Naive B cell (primary cell): Measurements from ENCODE around the gene HOPX. TPM values are rescaled to one million over a fixed set of nuclear protein-coding genes. Genes with fewer than 3 reads are reported as not detected.
A peak's percentile ranks its signal among the peaks of the same experiment; 100 is the strongest.
"Not testable (repeated sequence)": the region's sequence is repeated elsewhere in the genome, so short reads cannot be mapped to it uniquely, and the experiment has no call there.

Experiments used
- ATAC-seq, 2 donors: fragments of 150-1000 bp; cut with Tn5 transposase; 2 replicates each; pipeline ENCODE4 v1.10.0; 2021; ENCODE audit warnings: low read depth in 2 of 2, mild to moderate bottlenecking in 2 of 2, moderate library complexity in 2 of 2
- DNase-seq: peaks from one replicate; pipeline ENCODE4 v3.0.0; 2022
- H3K27ac Mint-ChIP-seq, 6 donors: one replicate each; pipeline ENCODE4 v1.8.0; 2020 to 2022; ENCODE audit warnings: mild to moderate bottlenecking in 6 of 6, mixed read lengths in 6 of 6, moderate library complexity in 5 of 6, inconsistent platforms in 2 of 6
- H3K27me3 Mint-ChIP-seq, 3 donors: one replicate each; pipeline ENCODE4 v1.8.0; 2021 to 2022; ENCODE audit warnings: mixed read lengths in 3 of 3, mild to moderate bottlenecking in 1 of 3
- H3K36me3 Mint-ChIP-seq, 2 donors: one replicate each; pipeline ENCODE4 v1.8.0; 2020 to 2022; ENCODE audit warnings: mixed read lengths in 2 of 2, inconsistent platforms in 1 of 2, mild to moderate bottlenecking in 1 of 2
- H3K4me1 Mint-ChIP-seq, 3 donors: one replicate each; pipeline ENCODE4 v1.8.0; 2020 to 2022; ENCODE audit warnings: mixed read lengths in 3 of 3, inconsistent platforms in 1 of 3, mild to moderate bottlenecking in 1 of 3, moderate library complexity in 1 of 3
- H3K4me3 Mint-ChIP-seq, 8 donors: one replicate each; pipeline ENCODE4 v1.8.0; 2020 to 2022; ENCODE audit warnings: mild to moderate bottlenecking in 8 of 8, mixed read lengths in 8 of 8, moderate library complexity in 8 of 8, inconsistent platforms in 2 of 8
- H3K9me3 Mint-ChIP-seq, 7 donors: one replicate each; pipeline ENCODE4 v1.8.0; 2020 to 2022; ENCODE audit warnings: mixed read lengths in 7 of 7, mild to moderate bottlenecking in 5 of 7, inconsistent platforms in 2 of 7, moderate library complexity in 1 of 7
- polyA plus RNA-seq, 6 donors: library from polyadenylated mRNA; unstranded; fragments of 300-500 nt; fragmentation: Illumina TruSeq; gene quantifications; one replicate each; pipeline ENCODE4 v1.2.3, GENCODE V29; 2021; ENCODE audit warnings: low read depth in 6 of 6

HOPX gene
- polyA plus RNA-seq, 6 donors from 2014 or later = 9.4 to 139 (median 27.3) TPM

DNA sequence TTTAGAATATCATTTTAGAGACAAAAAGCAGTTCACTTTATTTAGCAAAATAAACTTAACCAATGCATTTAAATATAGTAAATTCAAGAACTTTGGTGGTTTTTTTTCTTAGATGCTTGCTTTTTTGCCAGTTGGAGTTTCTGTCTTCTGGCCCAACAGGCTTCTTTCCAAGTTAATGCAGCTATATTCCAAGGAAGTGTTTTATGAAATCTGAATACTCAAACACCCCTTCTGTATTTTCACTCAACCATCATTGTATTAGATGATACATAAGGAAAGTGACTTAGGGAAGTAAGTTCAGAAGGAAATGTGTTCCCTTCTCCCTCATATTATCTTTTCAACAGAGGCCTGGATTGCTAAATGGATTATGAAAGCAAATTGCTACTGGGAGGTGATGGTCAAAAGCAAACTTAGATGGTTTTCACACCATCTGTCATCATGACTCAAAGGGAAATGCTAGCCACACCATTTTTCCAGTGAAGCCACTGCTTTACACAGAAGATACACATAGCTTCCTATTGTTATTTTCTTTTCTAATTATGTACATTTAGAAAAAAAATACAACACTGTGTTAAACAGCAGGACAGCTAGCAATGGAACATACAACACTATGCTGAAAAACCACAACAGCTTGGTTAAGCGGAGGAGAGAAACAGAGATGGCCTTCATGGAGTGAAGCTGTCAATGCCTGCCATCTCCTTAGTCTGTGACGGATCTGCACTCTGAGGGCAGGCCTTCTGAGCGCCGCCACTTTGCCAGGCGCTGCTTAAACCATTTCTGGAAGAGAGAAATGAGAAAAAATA lies 32.9 kb downstream of the HOPX start:
- no peaks in the 10 kb centered on the region for H3K27me3 Mint-ChIP-seq
- H3K4me1 Mint-ChIP-seq = peaks cover 24 to 32% (median 26%) of the 10 kb centered on the region in 3 donors
- H3K27ac Mint-ChIP-seq = peak overlapping the region in 1 of 6 donors; percentile 22
- H3K9me3 Mint-ChIP-seq = peaks cover 0 to 9% (median 5%) of the 10 kb centered on the region in 7 donors
- no peak for ATAC-seq
- DNase-seq = no peak
- peaks cover 0 to 8% of the 10 kb centered on the region in 2 donors for H3K36me3 Mint-ChIP-seq
- no peak overlapping the region for H3K4me3 Mint-ChIP-seq

DNA sequence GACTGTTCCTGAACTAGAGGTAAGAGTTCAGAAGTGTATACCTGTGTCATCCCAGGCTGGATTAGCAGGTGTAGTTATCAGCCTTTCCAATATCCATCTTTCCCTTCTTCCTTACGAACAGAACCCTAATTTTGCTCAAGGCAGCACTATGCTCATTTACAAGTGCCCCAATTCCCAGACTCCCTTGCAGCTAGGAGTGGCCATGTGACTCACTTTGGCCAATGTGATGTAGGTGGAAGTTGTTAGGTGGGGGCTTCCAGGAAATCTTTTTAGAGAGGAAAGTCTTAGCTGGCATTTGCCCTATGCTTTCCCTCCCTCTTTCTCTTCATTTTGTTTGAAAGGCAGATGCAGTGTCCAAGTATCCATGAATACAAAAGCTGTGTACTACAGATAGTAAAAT lies 34.8 kb downstream of the HOPX start:
- no peaks in the 10 kb centered on the region for H3K27me3 Mint-ChIP-seq
- H3K4me3 Mint-ChIP-seq = peak overlapping the region in 1 of 8 donors; percentile 0
- no peak for DNase-seq
- H3K4me1 Mint-ChIP-seq = peaks cover 19 to 21% (median 20%) of the 10 kb centered on the region in 3 donors
- peaks cover 0 to 9% (median 5%) of the 10 kb centered on the region in 7 donors for H3K9me3 Mint-ChIP-seq
- no peak for ATAC-seq
- H3K36me3 Mint-ChIP-seq = peaks cover 0 to 8% of the 10 kb centered on the region in 2 donors
- H3K27ac Mint-ChIP-seq = no peak overlapping the region

DNA sequence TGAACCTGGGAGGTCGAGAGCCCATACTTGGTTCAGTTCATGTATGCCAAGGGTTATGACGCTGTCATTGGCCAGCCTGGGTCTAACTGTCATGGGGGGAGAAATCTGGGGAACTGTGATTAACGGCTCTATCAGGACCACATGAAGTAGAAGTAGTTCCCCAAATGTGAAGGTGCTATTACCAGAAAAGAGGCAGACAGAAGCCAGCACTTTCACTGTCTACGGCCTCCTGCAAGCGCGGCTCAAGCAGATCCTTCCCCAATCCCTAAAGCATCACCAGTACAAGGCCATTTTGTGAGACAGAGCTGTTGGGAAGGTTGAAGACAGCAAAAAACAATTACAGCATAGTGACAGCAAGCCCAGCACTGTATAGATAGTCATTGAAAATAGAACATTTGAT lies 37.5 kb downstream of the HOPX start:
- peaks cover 0 to 9% (median 4%) of the 10 kb centered on the region in 7 donors for H3K9me3 Mint-ChIP-seq
- H3K4me1 Mint-ChIP-seq = no peaks in the 10 kb centered on the region
- H3K27me3 Mint-ChIP-seq = no peaks in the 10 kb centered on the region
- DNase-seq (no peak), ATAC-seq (no peak)
- peaks cover 0 to 8% of the 10 kb centered on the region in 2 donors for H3K36me3 Mint-ChIP-seq
- no peak overlapping the region for H3K4me3 Mint-ChIP-seq
- peak overlapping the region in 1 of 6 donors; percentile 75 for H3K27ac Mint-ChIP-seq

DNA sequence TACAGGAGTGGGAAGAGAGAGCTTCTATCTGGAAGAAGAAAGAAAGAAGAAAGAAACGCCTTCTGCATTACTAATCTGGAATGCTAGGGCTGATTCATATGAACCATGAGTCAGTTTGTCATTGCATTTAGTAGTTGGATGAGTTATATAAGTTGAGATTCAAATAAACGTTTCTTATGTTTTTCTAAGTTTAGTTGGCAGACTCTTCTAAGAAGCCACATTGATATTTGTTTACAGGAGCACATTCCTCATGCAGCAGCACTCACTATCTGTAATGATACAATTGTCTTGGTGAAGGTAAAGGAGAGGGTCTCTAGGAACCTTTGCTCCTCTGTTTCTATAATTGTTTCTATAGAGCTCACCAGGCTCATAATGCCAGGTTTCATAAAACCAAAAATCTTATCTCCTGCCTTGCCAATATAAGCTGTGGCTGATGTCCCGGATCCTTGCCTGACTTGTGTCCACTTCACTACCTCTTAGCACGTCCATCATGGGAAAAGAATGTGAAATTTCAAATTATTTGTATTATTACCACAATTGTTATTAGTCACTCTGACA lies 39.5 kb downstream of the HOPX start:
- Mint-ChIP-seq H3K9me3 (peaks cover 0 to 9% (median 4%) of the 10 kb centered on the region in 7 donors), H3K27ac (peak overlapping the region in 2 of 6 donors; percentile 17 to 57), H3K36me3 (peaks cover 0 to 8% of the 10 kb centered on the region in 2 donors), H3K27me3 (no peaks in the 10 kb centered on the region), H3K4me3 (no peak overlapping the region), H3K4me1 (no peaks in the 10 kb centered on the region)
- ATAC-seq (no peak), DNase-seq (no peak)

DNA sequence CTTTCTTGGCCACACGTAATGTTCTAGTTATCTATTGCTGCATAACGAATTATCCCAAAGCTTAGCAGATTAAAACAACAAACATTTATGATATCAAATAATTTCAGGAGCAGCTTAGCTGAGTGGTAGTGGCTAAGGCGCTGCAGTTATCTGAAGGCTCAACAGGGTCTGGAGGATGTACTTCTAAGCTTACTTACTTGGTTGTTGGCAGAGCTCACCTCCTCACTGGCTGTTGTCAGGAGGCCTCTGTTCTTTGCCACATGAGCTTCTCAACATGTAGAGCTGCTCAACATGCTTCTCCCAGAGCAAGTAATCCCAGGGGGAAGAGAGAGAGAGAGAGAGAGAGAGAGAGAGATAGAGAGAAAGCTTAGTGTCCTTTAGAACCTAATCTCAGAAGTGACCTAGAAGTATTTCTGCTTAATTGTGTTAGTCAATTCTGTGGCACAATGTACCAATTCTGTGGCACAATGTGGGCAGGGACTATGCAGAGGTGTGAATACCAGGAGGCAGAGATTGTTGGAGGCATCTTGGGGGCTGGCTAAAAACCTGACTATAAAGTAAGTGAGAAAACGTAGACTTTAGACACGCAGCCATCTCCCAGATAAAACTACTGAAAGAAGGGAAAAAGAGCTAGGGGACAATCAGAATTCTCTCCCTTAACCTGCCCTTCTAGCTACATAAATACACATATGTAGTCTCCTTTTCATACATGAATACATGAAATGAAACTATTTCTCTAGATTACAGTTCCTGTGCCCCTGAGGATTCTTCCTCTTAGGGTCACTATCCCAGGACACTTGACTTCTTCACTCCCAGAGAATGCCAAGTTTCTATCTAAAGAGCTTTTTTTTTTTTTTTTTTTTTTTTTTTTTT lies 40.2 kb downstream of the HOPX start:
- DNase-seq = no peak
- H3K9me3 Mint-ChIP-seq = peaks cover 0 to 2% (median under 1%) of the 10 kb centered on the region in 7 donors
- H3K36me3 Mint-ChIP-seq = peaks cover 0 to 3% of the 10 kb centered on the region in 2 donors
- H3K27me3 Mint-ChIP-seq = no peaks in the 10 kb centered on the region
- peak overlapping the region in 1 of 6 donors; percentile 4 for H3K27ac Mint-ChIP-seq
- H3K4me3 Mint-ChIP-seq = no peak overlapping the region
- no peak for ATAC-seq
- H3K4me1 Mint-ChIP-seq = no peaks in the 10 kb centered on the region

DNA sequence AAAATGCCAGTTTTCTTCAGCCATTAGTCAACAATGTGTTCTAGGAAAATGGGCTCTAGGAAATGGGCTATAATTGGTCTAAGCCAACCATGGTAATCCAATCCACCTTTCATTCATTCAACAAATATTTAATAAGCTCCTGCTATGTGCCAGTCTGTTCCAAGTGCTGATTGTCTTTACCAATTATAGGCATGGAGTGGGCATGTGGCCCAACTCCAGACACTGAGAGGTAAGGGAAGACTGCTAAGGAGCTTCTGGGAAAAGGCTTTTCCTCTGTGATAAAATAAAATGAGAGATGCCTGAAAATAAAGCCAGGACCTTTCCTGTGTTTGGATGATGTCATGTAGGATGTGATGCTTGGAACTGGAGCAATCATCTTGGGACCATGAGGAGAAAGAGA lies 43.3 kb downstream of the HOPX start:
- Mint-ChIP-seq H3K4me3 (no peak overlapping the region), H3K4me1 (no peaks in the 10 kb centered on the region), H3K27me3 (no peaks in the 10 kb centered on the region), H3K27ac (no peak overlapping the region), H3K9me3 (peaks cover 0 to 4% (median 0%) of the 10 kb centered on the region in 7 donors), H3K36me3 (no peaks in the 10 kb centered on the region)
- DNase-seq = no peak
- ATAC-seq = no peak

DNA sequence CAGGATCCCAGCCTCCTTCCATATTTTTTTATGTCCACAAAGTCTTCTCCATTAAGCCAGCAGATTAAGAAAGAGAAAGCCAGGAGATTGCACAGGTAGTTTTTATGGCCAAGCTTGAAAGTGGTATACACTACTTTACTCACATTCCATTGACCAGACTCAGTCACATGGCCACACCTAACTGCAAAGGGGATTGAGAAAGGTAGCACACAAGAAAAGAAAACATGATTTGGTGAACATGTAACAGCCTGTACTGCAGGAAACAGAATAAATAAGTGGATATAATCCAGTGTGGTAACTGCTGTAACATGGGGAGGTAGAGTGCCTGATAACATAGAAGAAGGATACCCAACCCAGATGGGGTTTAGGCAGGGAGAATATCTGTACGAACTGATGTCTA lies 43.9 kb downstream of the HOPX start:
- no peak for DNase-seq
- Mint-ChIP-seq H3K36me3 (no peaks in the 10 kb centered on the region), H3K4me1 (no peaks in the 10 kb centered on the region), H3K27ac (no peak overlapping the region), H3K27me3 (no peaks in the 10 kb centered on the region), H3K9me3 (peaks cover 0 to 4% (median 0%) of the 10 kb centered on the region in 7 donors), H3K4me3 (no peak overlapping the region)
- no peak for ATAC-seq

DNA sequence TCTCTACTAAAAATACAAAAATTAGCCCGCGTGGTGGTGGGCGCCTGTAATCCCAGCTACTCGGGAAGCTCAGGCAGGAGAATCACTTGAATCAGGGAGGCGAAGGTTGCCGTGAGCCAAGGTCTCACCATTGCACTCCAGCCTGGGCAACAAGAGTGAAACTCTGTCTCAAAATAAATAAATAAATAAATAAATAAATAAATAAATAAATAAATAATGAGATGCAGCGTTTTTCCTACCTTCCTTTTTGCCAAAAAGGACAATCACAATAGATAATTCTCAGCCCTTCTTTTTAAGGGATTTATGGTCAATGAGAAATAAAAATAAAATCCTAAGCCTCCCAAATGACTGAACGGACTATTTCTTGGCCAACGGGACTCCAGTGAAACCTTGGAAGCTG lies 46.1 kb downstream of the HOPX start:
- not testable (repeated sequence) for H3K4me1 Mint-ChIP-seq, ATAC-seq, H3K27me3 Mint-ChIP-seq, H3K4me3 Mint-ChIP-seq, H3K9me3 Mint-ChIP-seq, H3K36me3 Mint-ChIP-seq, H3K27ac Mint-ChIP-seq, DNase-seq

DNA sequence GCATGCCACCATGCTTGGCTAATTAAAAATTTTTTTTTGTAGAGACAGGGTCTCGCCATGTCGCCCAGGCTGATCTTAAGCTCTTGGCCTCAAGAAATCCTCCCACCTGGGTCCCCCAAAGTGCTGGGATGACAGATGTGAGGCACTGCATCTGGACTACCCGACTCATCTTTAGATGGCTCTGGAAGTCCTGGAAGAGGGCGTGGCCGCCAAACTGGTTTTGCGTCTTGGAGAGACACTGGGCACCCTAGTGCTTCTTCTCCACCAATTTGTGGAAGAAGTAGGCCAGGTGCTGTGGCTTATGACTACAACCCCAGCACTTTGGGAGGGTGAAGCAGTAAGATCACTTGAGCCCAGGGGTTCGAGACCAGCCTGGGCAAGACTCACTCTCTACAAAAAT lies 47.6 kb downstream of the HOPX start:
- H3K4me1 Mint-ChIP-seq = no peaks in the 10 kb centered on the region
- no peak for DNase-seq
- H3K36me3 Mint-ChIP-seq = no peaks in the 10 kb centered on the region
- no peak overlapping the region for H3K4me3 Mint-ChIP-seq
- no peak overlapping the region for H3K27ac Mint-ChIP-seq
- ATAC-seq = no peak
- peaks cover 0 to 5% (median 0%) of the 10 kb centered on the region in 3 donors for H3K27me3 Mint-ChIP-seq
- peaks cover 0 to 4% (median 0%) of the 10 kb centered on the region in 7 donors for H3K9me3 Mint-ChIP-seq

DNA sequence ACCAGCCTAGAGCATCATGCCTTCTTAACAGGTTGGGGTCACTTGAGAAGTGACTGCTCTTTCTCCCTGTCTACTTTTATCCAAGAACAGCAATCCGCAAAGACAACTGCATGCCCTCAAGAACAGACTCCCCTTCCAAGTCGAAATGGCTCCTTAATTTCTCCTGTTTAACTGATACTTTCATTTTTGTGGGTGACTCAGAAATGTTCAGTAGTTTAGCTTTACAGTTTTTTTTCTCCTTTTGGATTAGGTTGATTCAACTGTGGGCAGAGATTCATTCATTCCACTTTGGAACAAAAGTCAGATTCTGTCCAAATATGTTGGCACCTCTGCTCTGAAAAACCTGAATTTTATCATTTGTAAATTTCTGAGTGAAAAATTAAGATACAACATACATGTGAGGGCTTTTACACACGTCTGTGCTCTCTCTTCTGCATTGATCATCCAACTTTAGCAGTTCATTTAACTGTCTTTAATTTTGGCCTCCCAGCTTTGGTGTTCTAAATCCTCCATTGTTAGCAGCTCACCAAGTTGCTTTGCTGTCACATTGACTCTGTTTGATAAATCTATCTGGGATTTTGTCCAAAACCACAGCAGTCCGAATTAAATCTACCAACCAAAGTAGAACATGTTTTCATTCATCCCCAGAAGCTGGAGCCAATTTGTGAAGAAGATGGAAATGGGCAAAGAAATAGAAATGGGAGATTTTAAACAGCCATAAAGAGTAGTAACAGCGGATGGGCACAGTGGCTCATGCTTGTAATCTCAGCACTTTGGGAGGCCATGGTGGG lies 50.0 kb downstream of the HOPX start:
- ATAC-seq (no peak), DNase-seq (no peak)
- H3K4me1 Mint-ChIP-seq = no peaks in the 10 kb centered on the region
- no peak overlapping the region for H3K4me3 Mint-ChIP-seq
- no peak overlapping the region for H3K27ac Mint-ChIP-seq
- peaks cover 0 to 5% (median 0%) of the 10 kb centered on the region in 3 donors for H3K27me3 Mint-ChIP-seq
- H3K9me3 Mint-ChIP-seq = peaks cover 0 to 16% (median 14%) of the 10 kb centered on the region in 7 donors
- H3K36me3 Mint-ChIP-seq = peaks cover 3 to 6% of the 10 kb centered on the region in 2 donors

DNA sequence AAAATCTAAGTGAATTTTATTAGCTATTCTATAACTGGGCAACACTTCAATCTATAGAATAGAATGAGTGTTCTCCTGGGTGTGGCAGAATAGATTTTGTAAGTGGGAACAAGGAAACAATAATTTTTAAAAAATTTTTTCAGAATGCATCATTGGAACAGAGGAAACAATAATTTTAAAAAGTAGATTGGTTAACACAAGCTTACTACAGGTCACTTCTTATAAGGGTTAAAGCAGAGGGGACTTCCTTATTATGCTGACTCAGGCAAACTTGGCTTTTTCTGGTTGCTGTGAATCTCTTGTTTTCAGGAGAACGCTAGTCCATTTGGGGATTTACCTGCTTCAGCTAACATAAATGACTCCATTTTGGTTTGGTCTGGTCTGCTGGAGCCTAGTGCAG lies 52.5 kb downstream of the HOPX start:
- Mint-ChIP-seq H3K27ac (no peak overlapping the region), H3K4me3 (no peak overlapping the region), H3K36me3 (peaks cover 21 to 23% of the 10 kb centered on the region in 2 donors), H3K27me3 (peaks cover 0 to 5% (median 0%) of the 10 kb centered on the region in 3 donors), H3K9me3 (peaks cover 6 to 38% (median 33%) of the 10 kb centered on the region in 7 donors), H3K4me1 (no peaks in the 10 kb centered on the region)
- DNase-seq (no peak), ATAC-seq (no peak)

DNA sequence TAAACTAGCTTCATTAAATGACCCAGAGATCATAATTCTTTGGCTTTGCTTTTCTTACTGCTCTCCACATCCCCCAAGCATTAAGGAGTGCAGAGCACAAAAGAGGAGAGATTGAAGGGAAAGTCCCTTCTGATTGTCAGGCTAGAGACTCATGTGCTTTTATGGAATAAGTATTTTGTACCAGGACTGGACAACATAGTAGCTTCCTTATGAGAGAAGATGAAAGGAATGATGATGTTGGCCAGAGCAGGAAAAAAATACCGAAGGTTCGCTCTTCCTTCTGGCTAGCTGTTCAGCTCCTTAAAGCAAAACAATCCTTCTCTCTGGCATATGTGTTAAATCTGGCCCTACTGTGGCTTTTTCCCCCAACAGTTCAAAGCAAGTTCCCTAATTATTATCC lies 53.1 kb downstream of the HOPX start:
- no peak overlapping the region for H3K27ac Mint-ChIP-seq
- no peaks in the 10 kb centered on the region for H3K4me1 Mint-ChIP-seq
- peaks cover 0 to 5% (median 0%) of the 10 kb centered on the region in 3 donors for H3K27me3 Mint-ChIP-seq
- ATAC-seq = no peak
- H3K36me3 Mint-ChIP-seq = peaks cover 23 to 24% of the 10 kb centered on the region in 2 donors
- peaks cover 6 to 43% (median 36%) of the 10 kb centered on the region in 7 donors for H3K9me3 Mint-ChIP-seq
- no peak for DNase-seq
- H3K4me3 Mint-ChIP-seq = no peak overlapping the region

DNA sequence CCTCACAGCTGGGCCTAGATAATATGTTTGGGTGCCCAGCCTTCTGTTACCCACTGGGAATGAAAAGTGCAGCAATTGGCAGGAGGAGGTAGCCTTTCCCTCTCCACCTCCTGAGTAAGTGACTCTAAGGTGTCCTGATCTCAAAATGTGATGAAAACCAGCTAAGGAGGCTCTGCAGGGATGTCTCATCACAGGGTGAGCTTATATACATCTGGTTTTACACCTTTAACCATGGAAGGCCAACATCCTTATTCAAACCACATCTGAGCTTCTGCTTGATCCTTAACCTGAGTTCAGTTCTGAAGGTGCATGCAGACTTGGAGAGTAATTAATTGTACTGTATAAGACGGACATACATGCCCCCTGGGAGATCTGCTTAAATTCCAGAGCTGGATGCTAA lies 53.7 kb downstream of the HOPX start:
- H3K9me3 Mint-ChIP-seq = peaks cover 6 to 43% (median 36%) of the 10 kb centered on the region in 7 donors
- H3K4me3 Mint-ChIP-seq = no peak overlapping the region
- H3K27me3 Mint-ChIP-seq = peaks cover 0 to 5% (median 0%) of the 10 kb centered on the region in 3 donors
- H3K4me1 Mint-ChIP-seq = no peaks in the 10 kb centered on the region
- H3K27ac Mint-ChIP-seq = no peak overlapping the region
- no peak for DNase-seq
- ATAC-seq = no peak
- H3K36me3 Mint-ChIP-seq = peaks cover 23 to 24% of the 10 kb centered on the region in 2 donors
